HepG2 (cell line): Measurements from ENCODE around the gene KIF22. TPM values are rescaled to one million over a fixed set of nuclear protein-coding genes. Genes with fewer than 3 reads are reported as not detected.

Source experiments
- ATAC-seq: fragments of 200-7000 bp; cut with Tn5 transposase; 3 replicates; pipeline ENCODE4 v1.9.1; 2020; ENCODE audit warnings: mild to moderate bottlenecking, moderate library complexity
- BruUV-seq: library from RNA; stranded (reverse); fragments of 400-500 nt; replicated peaks from 2 replicates; lab custom pipeline; 2021; lab: Mats Ljungman, UMichigan
- CTCF ChIA-PET: fragments of 300-600 bp; formaldehyde crosslinking; extraction: SDS; loops from one replicate; lab custom pipeline; 2021; ENCODE audit warnings: low total read pairs, inconsistent platforms, low intra/inter-chr PET ratio; lab: Yijun Ruan, JAX
- POLR2A ChIA-PET: fragments of 350-600 bp; sonication (Branson Sonifier 250); formaldehyde crosslinking; loops from one replicate; lab custom pipeline; 2020; ENCODE audit warnings: antibody characterized with exemption, inconsistent platforms; lab: Yijun Ruan, JAX
- DNase-seq: peaks from one replicate; pipeline ENCODE4 v3.0.0-alpha.2; 2015; ENCODE audit warnings: low spot score
- FAIRE-seq: peaks from 3 replicates; lab custom pipeline; 2011; peaks lifted over from hg19 to GRCh38; lab: Jason Lieb, UNC
- H2AFZ ChIP-seq: one replicate; pipeline ENCODE4 v1.6.1; 2011; ENCODE audit warnings: low read length, inconsistent platforms
- H3K27ac ChIP-seq: fragments of 300-600 bp; 3 replicates; pipeline ENCODE4 v1.8.0; 2011; ENCODE audit warnings: mixed run types, mild to moderate bottlenecking, mixed read lengths, low read length, inconsistent platforms; ENCODE audit not compliant: insufficient read depth; ENCODE audit errors: extremely low read length
- H3K27me3 ChIP-seq, 2 experiments: fragments of 200-600 bp in 1 of 2; 2 replicates in 1 of 2; 3 replicates in 1 of 2; pipeline versions ENCODE4 v1.6.0 to v1.8.0; 2011; ENCODE audit warnings: low read length in 2 of 2, mild to moderate bottlenecking in 2 of 2, moderate library complexity in 2 of 2, inconsistent platforms in 1 of 2; ENCODE audit not compliant: insufficient read depth in 2 of 2, control insufficient read depth in 1 of 2
- H3K36me3 ChIP-seq, 2 experiments: fragments of 200-600 bp in 1 of 2; replicated peaks in 1 of 2; 2 replicates in 1 of 2; 3 replicates in 1 of 2; pipeline versions ENCODE4 v1.5.1 to v1.8.0; 2011; ENCODE audit warnings: low read length in 2 of 2, inconsistent platforms in 1 of 2; ENCODE audit not compliant: insufficient read depth in 2 of 2, control insufficient read depth in 1 of 2
- H3K4me1 ChIP-seq: 2 replicates; pipeline ENCODE4 v1.5.1; 2012; ENCODE audit warnings: low read length, inconsistent platforms; ENCODE audit not compliant: insufficient read depth
- H3K4me2 ChIP-seq: 2 replicates; pipeline ENCODE4 v1.6.0; 2011; ENCODE audit warnings: low read depth, low read length, inconsistent platforms
- H3K4me3 ChIP-seq, 3 experiments: fragments of 200-600 bp in 1 of 3; sonication (generic), shearing (Covaris generic) in 1 of 3; replicated peaks in 1 of 3; 2 replicates each; pipeline ENCODE4 v1.5.1; 2011 to 2016; ENCODE audit warnings: low read length in 3 of 3, inconsistent platforms in 2 of 3, low read depth in 2 of 3, mild to moderate bottlenecking in 2 of 3, control low read depth in 1 of 3, mixed read lengths in 1 of 3; ENCODE audit not compliant: insufficient read depth in 1 of 3
- H3K79me2 ChIP-seq: one replicate; pipeline ENCODE4 v1.6.1; 2011; ENCODE audit warnings: low read length, inconsistent platforms; ENCODE audit not compliant: insufficient read depth
- H3K9ac ChIP-seq: 2 replicates; pipeline ENCODE4 v1.6.0; 2011; ENCODE audit warnings: mild to moderate bottlenecking, low read depth, low read length, inconsistent platforms; ENCODE audit not compliant: insufficient read depth
- H3K9me3 ChIP-seq: 2 replicates; pipeline ENCODE4 v1.5.1; 2012; ENCODE audit warnings: mild to moderate bottlenecking, low read length
- H4K20me1 ChIP-seq: 2 replicates; pipeline ENCODE4 v1.6.0; 2011; ENCODE audit warnings: inconsistent platforms, mild to moderate bottlenecking, low read length, moderate library complexity; ENCODE audit not compliant: insufficient read depth
- AGO2 ChIP-seq: fragments of 200-400 bp; formaldehyde crosslinking; optimal IDR thresholded peaks from 2 replicates; pipeline ENCODE3; 2017; ENCODE audit warnings: mild to moderate bottlenecking, low read depth, low read length, moderate library complexity
- CTCF ChIP-seq: sonication (generic); formaldehyde crosslinking; IDR thresholded peaks from 2 replicates; pipeline ENCODE4 v1.5.0; 2020; ENCODE audit warnings: mild to moderate bottlenecking, missing genetic modification reagents, moderate library complexity
- KDM3A ChIP-seq: IDR thresholded peaks from 2 replicates; pipeline ENCODE4 v1.6.1; 2018; ENCODE audit warnings: low read depth, missing compliant biosample characterization
- MLXIP ChIP-seq: sonication (generic); formaldehyde crosslinking; IDR thresholded peaks from 2 replicates; pipeline ENCODE4 v1.9.0; 2021; ENCODE audit warnings: missing genetic modification reagents, borderline replicate concordance
- ZBTB7B ChIP-seq: sonication (generic); formaldehyde crosslinking; IDR thresholded peaks from 2 replicates; pipeline ENCODE4 v1.4.0; 2020; ENCODE audit warnings: missing genetic modification reagents
- ZNF362 ChIP-seq: sonication (generic); formaldehyde crosslinking; IDR thresholded peaks from 2 replicates; pipeline ENCODE4 v1.4.0; 2020; ENCODE audit warnings: missing genetic modification reagents, mild to moderate bottlenecking, borderline replicate concordance
- ZNF704 ChIP-seq: sonication (generic); formaldehyde crosslinking; IDR thresholded peaks from 2 replicates; pipeline ENCODE4 v1.8.1; 2023; ENCODE audit warnings: mild to moderate bottlenecking, inconsistent platforms, moderate library complexity, missing genetic modification reagents, borderline replicate concordance
- WGBS: methylation state at CpG from one replicate; pipeline ENCODE4 v1.1.6; 2017; ENCODE audit warnings: low lambda C conversion rate; 5-methylcytosine and 5-hydroxymethylcytosine counted together
- in situ Hi-C: cut with HindIII; loops from 2 replicates; pipeline ENCODE4 v1.10.0; 2017; ENCODE audit warnings: low pct_unique_long_range_greater_than_20kb; ENCODE audit not compliant: extremely low pct_ligation_motif_present
- intact Hi-C: fragments of 100-400 bp; cut with micrococcal nuclease; formaldehyde crosslinking; loops from one replicate; pipeline ENCODE4 v1.10.0; 2022; ENCODE audit not compliant: unreplicated experiment
- polyA plus RNA-seq, 8 experiments: library from polyadenylated mRNA; depleted of rRNA in 3 of 8; stranded (reverse) in 7 of 8; unstranded in 1 of 8; fragments of >200 nt; fragmentation: Illumina TruSeq in 4 of 8; extraction: Trizol in 4 of 8; gene quantifications; 2 replicates each; pipeline versions ENCODE4 v1.2.1 to v1.2.3, GENCODE V29; 2011 to 2016; ENCODE audit warnings: low read depth in 4 of 8, missing spikeins in 1 of 8, mixed read lengths in 1 of 8; ENCODE audit not compliant: insufficient read depth in 1 of 8
- total RNA-seq, 5 experiments: library from RNA; depleted of rRNA; stranded (reverse); fragments of >200 nt; fragmentation: Illumina TruSeq; extraction: Trizol; gene quantifications; 2 replicates each; pipeline ENCODE4 v1.2.3, GENCODE V29; 2016; ENCODE audit warnings: low read depth in 1 of 5

Gene KIF22
- total and polyA plus RNA-seq, 2 of the 13 experiments (the other 11 are each of a cell fraction or from before 2014, with no cell fraction given), result 95.8 to 118 TPM

- Histone ChIP-seq H2AFZ (no peak overlapping the region), H3K36me3 (peaks cover 1 to 5% of the 10 kb centered on the region in 2 experiments; a peak in 2 of 5 replicates), H3K27me3 (no peaks in the 10 kb centered on the region), H3K27ac (no peak overlapping the region), H3K79me2 (no peaks in the 10 kb centered on the region), H3K9ac (no peak overlapping the region), H3K4me1 (no peaks in the 10 kb centered on the region), H3K4me2 (no peak overlapping the region), H3K4me3 (no peak overlapping the region), H3K9me3 (no peaks in the 10 kb centered on the region), H4K20me1 (no peaks in the 10 kb centered on the region)
- DNase-seq, result no peak
- no peak for ATAC-seq
- 97% methylated on average over 23 of the region's 23 CpGs for WGBS
- no peak for FAIRE-seq
- no peak for TF ChIP-seq ZNF362 (CRISPR knock-in tag)
- TF ChIP-seq AGO2, result peak; percentile 70
- ChIA-PET POLR2A (interaction anchor here (1.4 to 3.6 kb wide), 2 partner anchors 12 to 13 kb away, joined by 3 to 11 read pairs; no protein-coding TSS in a partner anchor), CTCF (no interaction called here)
- in situ Hi-C loops, result no loop called here
- BruUV-seq, result no TSS peak
- intact Hi-C loops, result no loop called here
These were observed 51.1 kb downstream of the KIF22 start for GRCh38 chr16:29841631-29842030.

- no peaks in the 10 kb centered on the region for H3K79me2 ChIP-seq
- ATAC-seq (peak; percentile 52), FAIRE-seq (peak; percentile 30), DNase-seq (no peak)
- intact Hi-C loops (no loop called here), in situ Hi-C loops (no loop called here)
- H3K9me3 ChIP-seq, result no peaks in the 10 kb centered on the region
- H3K27ac ChIP-seq, result no peak overlapping the region
- no peak overlapping the region for H2AFZ ChIP-seq
- no peaks in the 10 kb centered on the region for H3K4me1 ChIP-seq
- 97% methylated on average over 9 of the region's 9 CpGs for WGBS
- no peaks in the 10 kb centered on the region for H4K20me1 ChIP-seq
- H3K36me3 ChIP-seq, result peaks cover 3% of the 10 kb centered on the region in 2 experiments; a peak in 2 of 5 replicates
- POLR2A ChIA-PET, result interaction anchor here (1.2 to 3.6 kb wide), 3 partner anchors 13 to 27 kb away, joined by 3 to 11 read pairs (median 5); partner anchors contain the start of gene PAGR1
- BruUV-seq, result no TSS peak
- no peaks in the 10 kb centered on the region for H3K27me3 ChIP-seq
- CTCF ChIA-PET, result no interaction called here
- H3K4me2 ChIP-seq, result no peak overlapping the region
- no peak overlapping the region for H3K4me3 ChIP-seq
- no peak overlapping the region for H3K9ac ChIP-seq
- no peak for TF ChIP-seq MLXIP
- TF ChIP-seq ZBTB7B (CRISPR knock-in tag), result no peak
- TF ChIP-seq ZNF704, result no peak
- TF ChIP-seq KDM3A, result no peak
- TF ChIP-seq CTCF (CRISPR knock-in tag), result peak; percentile 26; the same call in 1 of the 2 replicates
These were observed 52.3 kb downstream of the KIF22 start for GRCh38 chr16:29842732-29843346.
